B cell (primary cell): ENCODE measurements around the gene FBXO30.

Experiments used
- EZH2 ChIP-seq: IDR thresholded peaks from 2 replicates; pipeline ENCODE4 v1.6.1; 2012; ENCODE audit warnings: borderline replicate concordance, low read depth, mild to moderate bottlenecking, moderate library complexity, low read length; ENCODE audit not compliant: insufficient read depth, poor library complexity, severe bottlenecking
- TF ChIP-seq, protein P1 (sequence below): fragments of 200-600 bp; IDR thresholded peaks from one replicate; pipeline ENCODE4 v1.8.0; 2022; ENCODE audit warnings: antibody characterized with exemption, mild to moderate bottlenecking

DNA sequence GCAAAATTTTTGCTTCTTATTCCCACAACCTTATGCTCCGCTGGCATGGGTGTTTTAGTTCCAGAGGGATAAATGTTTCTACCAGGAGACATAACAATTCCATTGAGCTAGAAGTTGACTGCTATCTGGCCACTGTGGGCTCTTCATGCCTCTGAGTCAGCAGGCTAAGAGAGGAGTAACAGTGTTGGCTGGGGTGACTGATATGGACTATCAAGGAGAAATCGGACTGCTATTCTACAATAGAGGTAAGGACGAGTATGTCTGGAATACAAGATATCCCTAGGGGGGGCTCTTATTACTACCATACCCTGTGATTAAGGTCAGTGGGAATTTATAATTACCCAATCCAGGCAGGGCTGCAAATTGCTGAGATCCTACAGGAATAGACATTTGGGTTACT lies 26.9 kb downstream of the FBXO30 start:
- TF ChIP-seq, protein P1, sequence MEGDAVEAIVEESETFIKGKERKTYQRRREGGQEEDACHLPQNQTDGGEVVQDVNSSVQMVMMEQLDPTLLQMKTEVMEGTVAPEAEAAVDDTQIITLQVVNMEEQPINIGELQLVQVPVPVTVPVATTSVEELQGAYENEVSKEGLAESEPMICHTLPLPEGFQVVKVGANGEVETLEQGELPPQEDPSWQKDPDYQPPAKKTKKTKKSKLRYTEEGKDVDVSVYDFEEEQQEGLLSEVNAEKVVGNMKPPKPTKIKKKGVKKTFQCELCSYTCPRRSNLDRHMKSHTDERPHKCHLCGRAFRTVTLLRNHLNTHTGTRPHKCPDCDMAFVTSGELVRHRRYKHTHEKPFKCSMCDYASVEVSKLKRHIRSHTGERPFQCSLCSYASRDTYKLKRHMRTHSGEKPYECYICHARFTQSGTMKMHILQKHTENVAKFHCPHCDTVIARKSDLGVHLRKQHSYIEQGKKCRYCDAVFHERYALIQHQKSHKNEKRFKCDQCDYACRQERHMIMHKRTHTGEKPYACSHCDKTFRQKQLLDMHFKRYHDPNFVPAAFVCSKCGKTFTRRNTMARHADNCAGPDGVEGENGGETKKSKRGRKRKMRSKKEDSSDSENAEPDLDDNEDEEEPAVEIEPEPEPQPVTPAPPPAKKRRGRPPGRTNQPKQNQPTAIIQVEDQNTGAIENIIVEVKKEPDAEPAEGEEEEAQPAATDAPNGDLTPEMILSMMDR = no peak
- TF ChIP-seq EZH2 = no peak
